ENCODE measurements around the gene OR6A2.

Gene OR6A2

GRCh38 chr11:6745465-6746015 is 53.9 kb downstream of the OR6A2 start:
- peak overlapping the region; percentile 41 to 72 for H3K4me3 ChIP-seq (ENCODE audit: low read depth in 1 of 2, low read length in 1 of 2)
- H3K9me3 ChIP-seq: no peaks in the 10 kb centered on the region
- no peaks in the 10 kb centered on the region for H3K36me3 ChIP-seq
- peak overlapping the region; percentile 87 for H3K27ac ChIP-seq
- peaks cover 19 to 58% of the 10 kb centered on the region in 2 experiments for H3K4me1 ChIP-seq (ENCODE audit: control insufficient read depth in 1 of 2, insufficient read depth in 1 of 2, low read depth in 1 of 2, low read length in 1 of 2)
- no peaks in the 10 kb centered on the region for H3K27me3 ChIP-seq
- TF ChIP-seq CTCF (IDR thresholded peaks at IDR 0.05): no peak

GRCh38 chr11:6745018-6745417 is 54.5 kb downstream of the OR6A2 start:
- H3K27ac ChIP-seq: peak overlapping the region; percentile 87
- peaks cover 19 to 62% of the 10 kb centered on the region in 2 experiments for H3K4me1 ChIP-seq (ENCODE audit: control insufficient read depth in 1 of 2, insufficient read depth in 1 of 2, low read depth in 1 of 2, low read length in 1 of 2)
- no peaks in the 10 kb centered on the region for H3K27me3 ChIP-seq
- H3K9me3 ChIP-seq: no peaks in the 10 kb centered on the region
- H3K4me3 ChIP-seq (ENCODE audit: low read depth in 1 of 2, low read length in 1 of 2): peak overlapping the region in 1 of 2 experiments; percentile 72
- no peak for TF ChIP-seq CTCF (IDR thresholded peaks at IDR 0.05)
- no peaks in the 10 kb centered on the region for H3K36me3 ChIP-seq

GRCh38 chr11:6742260-6742659 is 57.2 kb downstream of the OR6A2 start:
- Histone ChIP-seq H3K27ac (peak overlapping the region; percentile 32), H3K36me3 (no peaks in the 10 kb centered on the region), H3K9me3 (no peaks in the 10 kb centered on the region), H3K4me3 (ENCODE audit: low read depth in 1 of 2, low read length in 1 of 2) (no peak overlapping the region), H3K4me1 (ENCODE audit: control insufficient read depth in 1 of 2, insufficient read depth in 1 of 2, low read depth in 1 of 2, low read length in 1 of 2) (peaks cover 19 to 73% of the 10 kb centered on the region in 2 experiments), H3K27me3 (no peaks in the 10 kb centered on the region)
- TF ChIP-seq CTCF (IDR thresholded peaks at IDR 0.05): no peak

All from neutrophil (primary cell).